T-helper 2 cell treated with Interferon-gamma antibody and Interleukin-4, amounts not matched to agents 100 ng/mL and 5 ng/mL, for 36 hours (primary cell): ENCODE results near the gene SGF29. TPM values are rescaled to one million over a fixed set of nuclear protein-coding genes. Genes with fewer than 3 reads are reported as not detected.
"Not testable (repeated sequence)": the region's sequence is repeated elsewhere in the genome, so short reads cannot be mapped to it uniquely, and the experiment has no call there.

Experiments
- intact Hi-C: fragments of 100-400 bp; cut with micrococcal nuclease; formaldehyde crosslinking; loops from one replicate; pipeline ENCODE4 v1.15.1; 2023
- total RNA-seq: library from RNA; stranded (reverse); gene quantifications from 2 replicates; pipeline ENCODE4 v1.2.3, GENCODE V29; 2022

The SGF29 gene
- total RNA-seq, 1 donor from 2014 or later = 43.4 TPM

DNA sequence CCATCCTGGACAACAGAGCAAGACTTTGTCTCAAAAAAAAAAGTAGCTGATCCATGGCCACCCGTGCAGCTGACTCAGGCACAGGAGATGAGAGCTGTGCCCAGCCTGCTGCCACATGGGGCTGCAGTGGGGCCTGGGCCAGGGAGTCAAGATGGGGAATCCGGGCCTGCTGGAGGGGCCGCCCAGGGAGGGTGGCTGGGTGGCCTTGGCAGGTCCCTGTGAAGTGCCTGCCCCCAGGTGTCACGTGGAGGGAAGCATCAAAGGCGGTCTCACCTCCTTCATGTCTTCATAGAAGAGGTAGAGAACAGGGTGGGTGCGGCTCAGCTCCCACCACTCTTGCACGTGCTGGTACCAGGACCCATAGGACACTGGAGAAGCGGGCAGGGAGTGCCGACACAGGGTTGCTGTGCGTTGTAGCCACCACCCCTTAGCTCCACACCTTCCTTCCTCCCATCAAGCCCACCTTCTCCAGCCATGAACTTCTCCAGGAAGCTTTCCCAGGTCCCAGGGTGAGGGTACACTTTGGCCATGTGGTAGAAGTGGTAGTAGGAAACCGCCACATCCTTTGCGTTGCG, 39.3 kb downstream of the SGF29 start:
- intact Hi-C loops = no loop called here

GRCh38 chr16:28595451-28595850, 41.7 kb downstream of the SGF29 start:
- intact Hi-C loops = not testable (repeated sequence)

DNA sequence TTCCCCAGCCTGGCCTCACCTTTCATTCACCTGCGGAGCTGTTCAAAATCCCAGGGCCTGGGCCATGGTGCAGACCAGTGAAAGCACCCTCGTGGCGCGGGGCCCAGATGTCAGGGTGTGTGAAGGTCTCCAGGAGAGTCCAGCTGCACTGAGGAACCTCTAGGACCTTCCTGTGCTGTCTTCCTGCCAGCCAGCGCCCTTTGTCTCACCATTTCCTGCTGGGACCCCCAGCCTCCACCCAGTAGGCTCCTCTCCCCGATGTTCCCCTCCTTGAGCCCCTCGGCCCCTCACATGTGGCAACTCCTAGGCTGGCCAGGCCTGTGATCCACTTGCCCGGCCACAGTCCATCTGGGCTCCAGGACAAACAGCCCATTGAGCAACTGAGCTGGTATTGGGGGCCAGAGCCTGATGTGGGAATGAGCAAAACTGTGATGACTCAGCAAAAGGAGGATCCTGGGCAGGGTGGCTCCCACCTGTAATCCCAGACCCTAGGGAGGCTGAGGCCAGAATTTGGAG, 42.5 kb downstream of the SGF29 start:
- intact Hi-C loops = no loop called here

- intact Hi-C loops = no loop called here
These were observed 43.3 kb downstream of the SGF29 start, which contains the start of gene SULT1A2 for GRCh38 chr16:28596840-28597691. SULT1A2 (minus strand) TSS chr16:28597050; CDS start chr16:28595930, 1,120 bp downstream.

GRCh38 chr16:28597692-28598261, 44.1 kb downstream of the SGF29 start:
- intact Hi-C loops = no loop called here

DNA sequence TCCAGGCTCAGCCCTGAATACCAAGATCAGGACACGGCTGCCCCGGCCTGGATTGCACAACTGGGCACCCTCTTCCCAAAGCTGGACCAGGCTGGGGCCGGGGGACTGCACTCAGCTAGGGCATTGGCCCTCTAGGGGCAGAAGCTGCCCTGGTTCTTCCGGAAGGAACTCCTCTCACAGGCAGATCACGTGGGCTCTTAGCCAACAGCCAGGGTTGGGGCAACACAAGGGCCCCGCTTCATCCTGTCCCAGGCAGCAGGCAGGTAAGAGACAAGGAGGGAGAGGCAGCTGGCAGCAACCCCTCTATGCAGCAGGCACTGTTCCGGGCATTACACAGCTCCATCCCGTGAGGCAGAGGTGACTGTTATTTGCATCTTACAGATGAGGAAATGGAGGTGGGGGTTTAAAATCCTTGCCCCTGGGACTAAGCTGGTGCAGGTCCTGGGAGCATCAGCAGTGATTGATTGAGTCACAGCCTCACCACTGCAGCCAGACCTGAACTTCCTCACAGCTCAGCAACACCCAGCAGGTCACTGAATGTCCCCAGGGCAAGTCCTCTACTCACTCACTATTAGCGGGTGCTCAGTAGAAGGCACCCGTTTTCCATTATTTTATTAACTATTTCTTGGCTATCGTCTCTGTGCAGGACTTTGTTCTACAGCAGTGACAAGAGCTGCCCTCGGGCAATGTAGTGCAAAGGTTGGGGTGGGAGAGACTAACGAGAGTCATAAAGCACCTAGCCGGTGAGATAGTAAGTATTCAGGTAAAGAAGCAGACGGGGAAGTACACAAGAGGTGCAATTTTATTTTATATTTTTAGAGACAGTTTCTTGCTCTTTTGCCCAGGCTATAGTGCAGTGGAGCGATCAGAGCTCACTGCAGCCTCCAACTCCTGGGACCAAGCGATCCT, 45.9 kb downstream of the SGF29 start:
- intact Hi-C loops = not testable (repeated sequence)

DNA sequence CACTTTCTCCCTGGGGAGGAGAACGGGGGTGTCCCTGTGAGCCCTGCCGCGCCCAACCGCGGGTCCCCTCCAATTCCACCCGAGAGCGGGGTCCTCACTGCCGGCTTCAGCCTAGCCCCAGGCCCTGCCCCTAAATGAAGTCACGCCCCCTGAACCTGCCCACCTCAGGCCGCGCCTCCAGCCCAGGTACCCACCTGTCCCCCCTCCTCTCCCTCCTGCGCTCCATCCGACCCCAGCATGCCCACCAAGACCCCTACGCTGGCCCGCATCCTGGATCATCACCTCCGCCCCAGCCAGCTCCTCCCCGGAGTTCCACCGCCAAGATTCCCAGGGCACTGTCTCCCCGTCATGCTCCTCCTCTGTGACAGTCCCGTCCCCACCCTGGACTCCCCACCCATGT, 47.2 kb downstream of the SGF29 start:
- intact Hi-C loops = not testable (repeated sequence)

DNA sequence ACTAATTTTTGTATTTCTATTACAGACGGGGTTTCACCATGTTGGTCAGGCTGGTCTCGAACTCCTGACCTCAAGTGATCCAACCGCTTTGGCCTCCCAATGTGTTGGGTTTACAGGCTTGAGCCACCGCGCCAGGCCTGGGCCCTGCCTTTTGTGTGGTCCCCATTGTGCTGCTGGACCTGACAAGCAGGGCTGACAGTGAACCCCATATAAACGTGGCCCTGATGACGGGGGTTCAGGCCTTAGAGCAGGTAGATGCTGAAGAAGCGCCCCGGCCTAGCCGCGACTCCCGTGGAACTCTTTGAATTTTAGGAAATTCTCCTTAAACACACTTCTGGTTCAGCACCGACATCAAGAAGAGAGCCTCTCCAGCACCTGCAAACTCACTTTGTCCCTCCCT, 47.9 kb downstream of the SGF29 start:
- intact Hi-C loops = not testable (repeated sequence)

- intact Hi-C loops = not testable (repeated sequence)
These were observed 48.3 kb downstream of the SGF29 start for GRCh38 chr16:28602062-28602461.

DNA sequence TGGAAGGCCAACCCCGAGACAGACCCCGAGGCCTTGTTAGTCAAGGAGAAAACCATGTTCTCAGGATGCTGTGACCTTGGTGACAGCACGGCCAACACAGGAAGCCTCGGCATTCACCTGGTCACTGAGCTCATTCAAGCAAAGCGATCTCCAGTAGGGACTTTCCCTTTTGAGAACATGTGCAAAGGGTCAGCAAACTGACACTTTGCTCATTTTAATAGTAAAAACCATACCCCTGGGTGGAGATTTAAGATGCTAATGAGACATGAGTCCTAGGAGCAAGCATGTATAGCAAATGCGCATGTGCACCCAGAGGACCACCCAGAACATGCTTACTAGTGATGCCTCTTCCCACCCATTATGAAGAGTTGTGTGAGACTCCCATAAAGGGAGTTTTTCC, 48.8 kb downstream of the SGF29 start:
- intact Hi-C loops = no loop called here

- intact Hi-C loops = no loop called here
These were observed 49.9 kb downstream of the SGF29 start for GRCh38 chr16:28603381-28604185.

DNA sequence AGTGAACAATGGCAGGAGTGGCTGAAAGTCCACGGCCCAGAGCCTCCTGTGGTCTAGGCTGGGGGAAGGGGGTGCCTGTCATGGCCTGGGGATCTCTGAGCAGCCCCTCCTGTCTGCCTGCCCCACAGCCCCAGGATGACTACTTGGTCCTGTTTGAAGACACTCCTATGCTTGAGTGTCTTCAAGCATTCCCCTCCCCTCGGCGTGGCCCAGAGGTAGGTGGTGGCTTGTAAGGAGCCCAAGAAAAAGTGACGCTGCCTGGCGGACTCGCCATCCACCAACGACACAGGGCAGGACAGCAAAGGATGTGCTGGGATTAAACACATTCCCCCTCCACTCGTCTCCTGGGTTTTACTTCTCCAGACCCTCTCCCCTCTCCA, 50.5 kb downstream of the SGF29 start:
- intact Hi-C loops = no loop called here

GRCh38 chr16:28606291-28607115, 52.8 kb downstream of the SGF29 start:
- intact Hi-C loops = no loop called here

GRCh38 chr16:28607116-28607623, 53.5 kb downstream of the SGF29 start:
- intact Hi-C loops = no loop called here

DNA sequence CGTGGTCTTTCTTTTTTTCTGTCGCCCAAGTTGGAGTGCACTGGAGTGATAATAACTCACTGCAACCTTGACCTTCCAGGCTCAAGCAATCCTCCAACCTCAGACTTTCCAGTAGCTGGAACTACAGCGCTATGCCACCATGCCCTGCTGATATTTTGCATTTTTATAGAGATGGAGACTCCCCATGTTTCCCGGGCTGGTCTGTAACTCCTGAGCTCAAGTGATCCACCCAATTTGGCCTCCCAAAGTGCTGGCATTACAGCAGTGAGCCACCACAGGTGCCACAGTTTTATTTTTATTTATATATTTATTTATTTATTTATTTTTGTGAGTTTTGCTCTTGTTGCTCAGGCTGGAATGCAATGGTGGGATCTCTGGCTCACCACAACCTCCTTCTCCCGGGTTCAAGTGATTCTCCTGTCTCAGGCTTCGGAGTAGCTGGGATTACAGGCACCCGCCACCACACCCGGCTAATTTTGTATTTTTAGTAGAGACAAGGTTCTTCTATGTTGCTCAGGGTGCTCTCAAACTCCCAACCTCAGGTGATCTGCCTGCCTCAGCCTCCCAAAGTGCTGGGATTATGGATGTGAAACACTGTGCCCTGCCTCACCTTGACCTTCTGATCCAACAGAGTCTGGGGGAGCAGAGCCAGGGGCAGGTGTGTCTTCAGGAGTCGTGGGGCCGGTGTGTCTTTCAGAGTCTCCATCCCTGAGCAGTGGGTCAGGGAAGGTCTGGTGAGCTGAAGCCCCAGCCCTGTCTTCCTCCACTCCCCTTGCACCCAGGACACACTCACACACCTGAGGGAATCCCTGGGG, 54.2 kb downstream of the SGF29 start:
- intact Hi-C loops = not testable (repeated sequence)

GRCh38 chr16:28608496-28608808, 54.7 kb downstream of the SGF29 start:
- intact Hi-C loops = not testable (repeated sequence)

GRCh38 chr16:28608867-28609596, 55.3 kb downstream of the SGF29 start:
- intact Hi-C loops = not testable (repeated sequence)
